Measurements from ENCODE around the gene CDC6. TPM values are rescaled to one million over a fixed set of nuclear protein-coding genes. Genes with fewer than 3 reads are reported as not detected.
A peak's percentile ranks its signal among the peaks of the same experiment; 100 is the strongest.

Gene CDC6, protein sequence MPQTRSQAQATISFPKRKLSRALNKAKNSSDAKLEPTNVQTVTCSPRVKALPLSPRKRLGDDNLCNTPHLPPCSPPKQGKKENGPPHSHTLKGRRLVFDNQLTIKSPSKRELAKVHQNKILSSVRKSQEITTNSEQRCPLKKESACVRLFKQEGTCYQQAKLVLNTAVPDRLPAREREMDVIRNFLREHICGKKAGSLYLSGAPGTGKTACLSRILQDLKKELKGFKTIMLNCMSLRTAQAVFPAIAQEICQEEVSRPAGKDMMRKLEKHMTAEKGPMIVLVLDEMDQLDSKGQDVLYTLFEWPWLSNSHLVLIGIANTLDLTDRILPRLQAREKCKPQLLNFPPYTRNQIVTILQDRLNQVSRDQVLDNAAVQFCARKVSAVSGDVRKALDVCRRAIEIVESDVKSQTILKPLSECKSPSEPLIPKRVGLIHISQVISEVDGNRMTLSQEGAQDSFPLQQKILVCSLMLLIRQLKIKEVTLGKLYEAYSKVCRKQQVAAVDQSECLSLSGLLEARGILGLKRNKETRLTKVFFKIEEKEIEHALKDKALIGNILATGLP
- total RNA-seq, result 3.4 and 4.6 TPM in 2 replicates

DNA sequence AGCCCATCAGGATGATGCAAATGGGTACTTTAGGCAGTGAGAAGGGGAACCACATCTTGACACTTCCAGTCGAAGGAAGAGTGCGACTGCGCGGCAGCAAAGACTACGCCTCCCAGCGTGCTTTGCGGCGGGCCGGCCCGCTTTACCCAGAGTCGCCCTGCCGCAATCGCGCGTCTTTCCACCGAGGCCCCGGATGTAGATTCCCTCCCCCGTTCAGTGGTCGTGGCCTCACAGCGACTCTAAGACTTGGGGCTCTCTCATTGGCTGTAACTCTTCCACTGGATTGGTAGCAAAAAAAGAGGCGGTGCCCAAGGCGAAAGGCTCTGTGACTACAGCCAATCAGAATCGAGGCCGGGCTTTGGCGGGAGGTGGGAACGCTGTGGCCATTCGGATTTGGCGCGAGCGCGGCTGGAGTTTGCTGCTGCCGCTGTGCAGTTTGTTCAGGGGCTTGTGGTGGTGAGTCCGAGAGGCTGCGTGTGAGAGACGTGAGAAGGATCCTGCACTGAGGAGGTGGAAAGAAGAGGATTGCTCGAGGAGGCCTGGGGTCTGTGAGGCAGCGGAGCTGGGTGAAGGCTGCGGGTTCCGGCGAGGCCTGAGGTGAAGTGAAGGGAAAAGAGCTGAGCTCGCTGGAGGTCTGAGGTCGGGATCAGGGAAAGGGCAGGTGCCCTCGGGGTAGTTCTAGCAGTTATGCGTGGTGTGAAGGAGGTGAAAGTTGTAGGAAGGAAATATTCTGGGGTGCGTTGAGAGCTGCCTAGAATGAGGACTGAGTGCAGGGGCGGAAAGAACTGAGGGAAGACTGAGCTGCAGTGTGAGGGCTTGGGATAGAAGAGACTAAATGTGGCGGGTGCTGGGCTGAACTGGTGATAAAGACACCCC lies at the start of gene CDC6:
Gene CDC6, plus strand, starts transcription at position 386 of the 876 bp plus-strand sequence. CDS start 1,542 bp downstream, outside the sequence.
- Histone ChIP-seq H3K4me3 (ENCODE audit: low read depth, low read length) (peak within 1 kb of the TSS; percentile 50), H3K27me3 (ENCODE audit: control insufficient read depth, insufficient read depth, low read length) (no peaks in the 10 kb centered on the region), H3K36me3 (ENCODE audit: control insufficient read depth, insufficient read depth, low read length) (no peaks in the 10 kb centered on the region)
- TF ChIP-seq, protein P1, sequence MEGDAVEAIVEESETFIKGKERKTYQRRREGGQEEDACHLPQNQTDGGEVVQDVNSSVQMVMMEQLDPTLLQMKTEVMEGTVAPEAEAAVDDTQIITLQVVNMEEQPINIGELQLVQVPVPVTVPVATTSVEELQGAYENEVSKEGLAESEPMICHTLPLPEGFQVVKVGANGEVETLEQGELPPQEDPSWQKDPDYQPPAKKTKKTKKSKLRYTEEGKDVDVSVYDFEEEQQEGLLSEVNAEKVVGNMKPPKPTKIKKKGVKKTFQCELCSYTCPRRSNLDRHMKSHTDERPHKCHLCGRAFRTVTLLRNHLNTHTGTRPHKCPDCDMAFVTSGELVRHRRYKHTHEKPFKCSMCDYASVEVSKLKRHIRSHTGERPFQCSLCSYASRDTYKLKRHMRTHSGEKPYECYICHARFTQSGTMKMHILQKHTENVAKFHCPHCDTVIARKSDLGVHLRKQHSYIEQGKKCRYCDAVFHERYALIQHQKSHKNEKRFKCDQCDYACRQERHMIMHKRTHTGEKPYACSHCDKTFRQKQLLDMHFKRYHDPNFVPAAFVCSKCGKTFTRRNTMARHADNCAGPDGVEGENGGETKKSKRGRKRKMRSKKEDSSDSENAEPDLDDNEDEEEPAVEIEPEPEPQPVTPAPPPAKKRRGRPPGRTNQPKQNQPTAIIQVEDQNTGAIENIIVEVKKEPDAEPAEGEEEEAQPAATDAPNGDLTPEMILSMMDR (IDR thresholded peaks at IDR 0.05; ENCODE audit: insufficient read depth, low read length, severe bottlenecking), result no peak
- no peak for FAIRE-seq
- DNase-seq (ENCODE audit: low read depth), result peak; percentile 97

GRCh38 chr17:40241252-40241834 lies 46.3 kb upstream of the CDC6 start:
- no peak for FAIRE-seq
- DNase-seq (ENCODE audit: low read depth), result no peak
- H3K36me3 ChIP-seq (ENCODE audit: control insufficient read depth, insufficient read depth, low read length), result no peaks in the 10 kb centered on the region
- H3K27me3 ChIP-seq (ENCODE audit: control insufficient read depth, insufficient read depth, low read length), result no peaks in the 10 kb centered on the region
- H3K4me3 ChIP-seq (ENCODE audit: low read depth, low read length), result no peak overlapping the region
- TF ChIP-seq, protein P1 (IDR thresholded peaks at IDR 0.05; ENCODE audit: insufficient read depth, low read length, severe bottlenecking), result no peak

DNA sequence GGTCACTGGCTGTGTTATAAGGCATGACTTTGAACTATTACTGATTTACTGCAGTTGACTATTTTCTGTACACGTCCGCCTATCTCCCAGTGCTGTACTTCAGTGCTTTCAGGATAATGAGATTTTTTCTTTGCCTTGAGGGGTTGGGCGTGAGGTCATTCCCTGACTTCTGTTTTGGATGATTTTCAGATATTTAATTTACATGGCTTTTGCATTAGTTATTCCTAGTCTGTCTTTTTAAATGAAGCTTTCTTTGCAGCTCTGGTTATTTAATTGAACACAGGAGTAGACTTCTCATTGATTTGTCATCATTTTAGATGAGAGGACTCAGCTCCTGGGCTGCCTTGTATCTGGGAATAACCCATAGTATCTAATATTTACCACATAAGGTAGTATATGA lies 44.9 kb upstream of the CDC6 start:
- TF ChIP-seq, protein P1 (IDR thresholded peaks at IDR 0.05; ENCODE audit: insufficient read depth, low read length, severe bottlenecking), result no peak
- Histone ChIP-seq H3K36me3 (ENCODE audit: control insufficient read depth, insufficient read depth, low read length) (no peaks in the 10 kb centered on the region), H3K27me3 (ENCODE audit: control insufficient read depth, insufficient read depth, low read length) (no peaks in the 10 kb centered on the region), H3K4me3 (ENCODE audit: low read depth, low read length) (no peak overlapping the region)
- no peak for FAIRE-seq
- no peak for DNase-seq (ENCODE audit: low read depth)

- FAIRE-seq, result no peak
- Histone ChIP-seq H3K27me3 (ENCODE audit: control insufficient read depth, insufficient read depth, low read length) (no peaks in the 10 kb centered on the region), H3K4me3 (ENCODE audit: low read depth, low read length) (no peak overlapping the region), H3K36me3 (ENCODE audit: control insufficient read depth, insufficient read depth, low read length) (no peaks in the 10 kb centered on the region)
- TF ChIP-seq, protein P1 (IDR thresholded peaks at IDR 0.05; ENCODE audit: insufficient read depth, low read length, severe bottlenecking), result no peak
- no peak for DNase-seq (ENCODE audit: low read depth)
Observed at GRCh38 chr17:40243761-40244160, 43.9 kb upstream of the CDC6 start.

GRCh38 chr17:40244255-40244654 lies 43.4 kb upstream of the CDC6 start:
- no peak for DNase-seq (ENCODE audit: low read depth)
- H3K4me3 ChIP-seq (ENCODE audit: low read depth, low read length), result no peak overlapping the region
- TF ChIP-seq, protein P1 (IDR thresholded peaks at IDR 0.05; ENCODE audit: insufficient read depth, low read length, severe bottlenecking), result no peak
- H3K36me3 ChIP-seq (ENCODE audit: control insufficient read depth, insufficient read depth, low read length), result no peaks in the 10 kb centered on the region
- H3K27me3 ChIP-seq (ENCODE audit: control insufficient read depth, insufficient read depth, low read length), result no peaks in the 10 kb centered on the region
- peak; percentile 28 for FAIRE-seq

Data from bronchial epithelial cell (primary cell).